ENCODE measurements around the gene AP1B1.

GRCh38 chr22:29302402-29302680, 86.0 kb downstream of the AP1B1 start:
- TF ChIP-seq CTCF (IDR thresholded peaks at IDR 0.05) = no peak
- no peak for TF ChIP-seq POLR2AphosphoS5 (IDR thresholded peaks at IDR 0.05)
- TF ChIP-seq POLR2A (IDR thresholded peaks at IDR 0.05) = no peak
- TF ChIP-seq EP300 (IDR thresholded peaks at IDR 0.05) = no peak
